Ishikawa (cell line): Measurements from ENCODE around the gene CMSS1.

Experiments
- CEBPB ChIP-seq: IDR thresholded peaks from 2 replicates; pipeline ENCODE4 v1.6.1; 2012
- CREB1 ChIP-seq: IDR thresholded peaks from 2 replicates; pipeline ENCODE4 v1.6.1; 2012; ENCODE audit warnings: low read depth
- EGR1 ChIP-seq: IDR thresholded peaks from 2 replicates; pipeline ENCODE4 v1.6.1; 2012
- EP300 ChIP-seq: IDR thresholded peaks from 2 replicates; pipeline ENCODE4 v1.6.1; 2012; ENCODE audit warnings: borderline replicate concordance
- FOXM1 ChIP-seq: IDR thresholded peaks from 2 replicates; pipeline ENCODE4 v1.6.1; 2012; ENCODE audit warnings: low read depth, borderline replicate concordance
- NFIC ChIP-seq: IDR thresholded peaks from 2 replicates; pipeline ENCODE4 v1.6.1; 2012
- RAD21 ChIP-seq: IDR thresholded peaks from 2 replicates; pipeline ENCODE4 v1.6.1; 2012; ENCODE audit warnings: low read depth
- TAF1 ChIP-seq: IDR thresholded peaks from 2 replicates; pipeline ENCODE4 v1.6.1; 2012; ENCODE audit warnings: low read depth, mild to moderate bottlenecking
- TCF12 ChIP-seq: IDR thresholded peaks from 2 replicates; pipeline ENCODE4 v1.6.1; 2012; ENCODE audit warnings: low read depth
- TEAD4 ChIP-seq: IDR thresholded peaks from 2 replicates; pipeline ENCODE4 v1.6.1; 2012
- YY1 ChIP-seq: IDR thresholded peaks from 2 replicates; pipeline ENCODE4 v1.6.1; 2012; ENCODE audit warnings: low read depth
- ZBTB7A ChIP-seq: IDR thresholded peaks from 2 replicates; pipeline ENCODE4 v1.6.1; 2012; ENCODE audit warnings: low read depth
- TF ChIP-seq, protein P1 (sequence below): IDR thresholded peaks from 2 replicates; pipeline ENCODE4 v1.6.1; 2012; ENCODE audit warnings: low read depth, mild to moderate bottlenecking
- TF ChIP-seq, protein P2 (sequence below): IDR thresholded peaks from 2 replicates; pipeline ENCODE4 v1.6.1; 2012
- TF ChIP-seq, protein P3 (sequence below): IDR thresholded peaks from 2 replicates; pipeline ENCODE4 v1.6.1; 2012

Gene CMSS1

DNA sequence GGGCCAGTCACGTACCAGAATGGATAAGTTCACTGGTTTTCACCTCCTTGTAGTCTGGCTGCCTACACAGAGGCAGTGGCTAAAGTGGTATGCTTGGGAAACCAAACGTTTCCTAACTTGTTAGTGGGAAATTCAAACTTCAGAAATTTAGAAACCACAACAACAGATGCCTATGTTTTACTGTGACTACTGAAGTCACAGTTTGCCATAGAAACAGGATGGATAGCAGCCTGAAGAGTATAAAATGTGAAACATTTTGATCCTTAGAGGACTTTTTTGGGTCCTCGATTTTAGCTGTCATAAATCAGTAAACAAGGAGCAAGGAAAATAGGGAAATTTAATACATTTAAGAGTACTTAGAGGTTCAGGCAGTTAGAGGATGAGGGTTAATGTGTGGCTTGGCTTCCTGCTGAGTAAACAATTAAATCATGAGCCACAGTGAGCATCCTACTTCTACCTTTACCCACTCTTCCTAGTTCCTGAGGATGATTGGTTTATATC, 48.6 kb downstream of the CMSS1 start:
- TF ChIP-seq NFIC = no peak
- TF ChIP-seq, protein P1, sequence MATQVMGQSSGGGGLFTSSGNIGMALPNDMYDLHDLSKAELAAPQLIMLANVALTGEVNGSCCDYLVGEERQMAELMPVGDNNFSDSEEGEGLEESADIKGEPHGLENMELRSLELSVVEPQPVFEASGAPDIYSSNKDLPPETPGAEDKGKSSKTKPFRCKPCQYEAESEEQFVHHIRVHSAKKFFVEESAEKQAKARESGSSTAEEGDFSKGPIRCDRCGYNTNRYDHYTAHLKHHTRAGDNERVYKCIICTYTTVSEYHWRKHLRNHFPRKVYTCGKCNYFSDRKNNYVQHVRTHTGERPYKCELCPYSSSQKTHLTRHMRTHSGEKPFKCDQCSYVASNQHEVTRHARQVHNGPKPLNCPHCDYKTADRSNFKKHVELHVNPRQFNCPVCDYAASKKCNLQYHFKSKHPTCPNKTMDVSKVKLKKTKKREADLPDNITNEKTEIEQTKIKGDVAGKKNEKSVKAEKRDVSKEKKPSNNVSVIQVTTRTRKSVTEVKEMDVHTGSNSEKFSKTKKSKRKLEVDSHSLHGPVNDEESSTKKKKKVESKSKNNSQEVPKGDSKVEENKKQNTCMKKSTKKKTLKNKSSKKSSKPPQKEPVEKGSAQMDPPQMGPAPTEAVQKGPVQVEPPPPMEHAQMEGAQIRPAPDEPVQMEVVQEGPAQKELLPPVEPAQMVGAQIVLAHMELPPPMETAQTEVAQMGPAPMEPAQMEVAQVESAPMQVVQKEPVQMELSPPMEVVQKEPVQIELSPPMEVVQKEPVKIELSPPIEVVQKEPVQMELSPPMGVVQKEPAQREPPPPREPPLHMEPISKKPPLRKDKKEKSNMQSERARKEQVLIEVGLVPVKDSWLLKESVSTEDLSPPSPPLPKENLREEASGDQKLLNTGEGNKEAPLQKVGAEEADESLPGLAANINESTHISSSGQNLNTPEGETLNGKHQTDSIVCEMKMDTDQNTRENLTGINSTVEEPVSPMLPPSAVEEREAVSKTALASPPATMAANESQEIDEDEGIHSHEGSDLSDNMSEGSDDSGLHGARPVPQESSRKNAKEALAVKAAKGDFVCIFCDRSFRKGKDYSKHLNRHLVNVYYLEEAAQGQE = no peak

DNA sequence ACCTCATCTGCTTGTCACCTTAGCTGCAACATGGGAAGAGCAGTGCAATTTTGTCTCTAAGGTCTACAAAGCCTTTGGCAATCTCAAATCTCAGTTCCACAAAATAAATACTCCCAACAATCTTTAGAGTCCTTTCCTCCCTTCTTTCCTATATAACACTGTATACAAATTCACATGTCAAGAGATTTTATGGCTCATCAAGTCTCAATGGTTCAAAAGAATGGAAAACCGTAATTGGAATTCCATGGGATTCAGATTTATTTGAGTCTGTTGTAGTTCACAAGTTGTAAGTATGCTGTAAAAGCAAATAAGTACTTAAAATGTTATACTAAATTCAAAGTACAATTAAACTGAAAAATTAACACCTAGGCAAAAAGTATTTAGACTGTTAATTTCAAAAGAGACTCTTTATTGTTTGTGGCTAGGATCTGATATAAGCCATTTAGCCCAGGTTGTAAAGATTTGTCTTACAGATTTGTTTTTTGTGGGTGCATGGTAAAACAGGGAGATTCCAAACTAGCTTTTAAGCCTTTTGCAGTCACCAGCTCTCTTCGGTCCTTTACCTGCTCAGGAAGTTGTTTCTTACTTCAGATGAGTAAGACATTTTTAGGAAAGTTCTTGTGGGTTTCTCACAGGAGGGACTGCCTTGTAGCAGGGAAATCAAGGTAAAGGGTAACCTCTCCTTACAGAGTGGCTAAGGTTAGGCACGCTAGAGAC, 50.1 kb downstream of the CMSS1 start:
- TF ChIP-seq CREB1 = no peak
- no peak for TF ChIP-seq CEBPB
- no peak for TF ChIP-seq TEAD4
- no peak for TF ChIP-seq EGR1
- no peak for TF ChIP-seq NFIC
- TF ChIP-seq, protein P2, sequence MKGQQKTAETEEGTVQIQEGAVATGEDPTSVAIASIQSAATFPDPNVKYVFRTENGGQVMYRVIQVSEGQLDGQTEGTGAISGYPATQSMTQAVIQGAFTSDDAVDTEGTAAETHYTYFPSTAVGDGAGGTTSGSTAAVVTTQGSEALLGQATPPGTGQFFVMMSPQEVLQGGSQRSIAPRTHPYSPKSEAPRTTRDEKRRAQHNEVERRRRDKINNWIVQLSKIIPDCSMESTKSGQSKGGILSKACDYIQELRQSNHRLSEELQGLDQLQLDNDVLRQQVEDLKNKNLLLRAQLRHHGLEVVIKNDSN = no peak
- no peak for TF ChIP-seq EP300
- TF ChIP-seq, protein P1 = no peak
- TF ChIP-seq RAD21 = no peak
- TF ChIP-seq FOXM1 = no peak
- TF ChIP-seq TCF12 = no peak
- TF ChIP-seq TAF1 = no peak
- TF ChIP-seq, protein P3, sequence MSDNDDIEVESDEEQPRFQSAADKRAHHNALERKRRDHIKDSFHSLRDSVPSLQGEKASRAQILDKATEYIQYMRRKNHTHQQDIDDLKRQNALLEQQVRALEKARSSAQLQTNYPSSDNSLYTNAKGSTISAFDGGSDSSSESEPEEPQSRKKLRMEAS = no peak
- no peak for TF ChIP-seq YY1
- no peak for TF ChIP-seq ZBTB7A

DNA sequence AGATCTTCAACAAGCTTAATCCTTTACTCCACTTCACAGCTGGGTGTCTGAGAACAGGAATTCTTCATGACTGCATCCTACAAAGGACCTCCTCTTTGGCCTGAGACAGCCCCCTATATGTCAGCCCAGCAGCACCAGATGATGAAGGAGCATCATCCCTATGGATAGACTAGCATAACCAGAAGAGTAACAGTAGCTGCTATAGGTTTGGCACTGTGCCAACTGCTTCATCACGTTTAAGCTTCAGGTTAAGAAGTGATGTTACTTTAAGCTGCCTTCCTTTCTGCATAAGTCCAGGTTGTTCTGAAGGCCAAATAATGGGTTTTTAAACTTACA, 50.6 kb downstream of the CMSS1 start:
- TF ChIP-seq TAF1 = no peak
- TF ChIP-seq FOXM1 = no peak
- no peak for TF ChIP-seq ZBTB7A
- peak; percentile 94 for TF ChIP-seq NFIC
- TF ChIP-seq, protein P3 = no peak
- TF ChIP-seq CEBPB = no peak

DNA sequence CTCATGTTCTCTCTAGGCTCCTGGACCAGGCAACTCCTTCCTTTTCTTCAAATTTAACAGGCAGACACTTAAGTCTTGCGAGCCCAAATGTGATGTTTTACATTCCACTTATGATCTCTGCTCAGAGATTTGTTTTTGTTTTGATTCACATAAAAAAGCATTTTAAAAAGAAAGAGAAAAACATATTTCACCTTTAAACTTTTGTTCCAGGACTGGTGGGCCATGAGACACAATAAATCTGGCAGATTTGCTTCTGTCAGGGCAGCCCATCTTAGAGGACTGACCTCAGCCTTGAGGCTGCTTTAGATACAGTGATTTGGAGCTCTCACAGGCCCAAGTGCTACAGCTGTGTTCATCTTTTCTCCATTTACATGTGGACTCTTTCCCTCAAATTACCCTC, 52.0 kb downstream of the CMSS1 start:
- no peak for TF ChIP-seq FOXM1
- TF ChIP-seq ZBTB7A = no peak
- TF ChIP-seq TCF12 = no peak

DNA sequence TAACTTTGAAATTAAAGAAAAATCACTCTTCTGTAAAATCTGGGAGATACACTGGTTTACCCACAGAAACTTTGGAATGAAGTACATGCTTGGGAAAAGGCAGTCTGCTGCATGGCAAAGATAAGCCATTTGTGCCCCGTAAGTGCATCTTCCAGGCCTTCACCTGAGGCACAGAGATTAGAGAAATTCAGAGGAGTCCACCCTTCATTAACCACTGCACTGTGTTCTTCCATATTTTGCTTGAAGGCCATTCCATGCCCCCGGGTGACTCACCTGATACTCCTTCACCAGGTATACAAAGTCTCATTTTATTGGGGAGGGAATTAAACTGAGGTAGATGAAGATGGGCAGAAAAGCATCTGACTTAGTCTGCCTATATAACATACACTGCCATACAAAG, 53.0 kb downstream of the CMSS1 start:
- TF ChIP-seq NFIC (no peak), CREB1 (no peak), EP300 (no peak), TAF1 (no peak), FOXM1 (no peak), YY1 (no peak), RAD21 (no peak), ZBTB7A (no peak), EGR1 (no peak), CEBPB (no peak), TCF12 (no peak), TEAD4 (no peak)
- TF ChIP-seq, protein P3 = no peak
- TF ChIP-seq, protein P2 = no peak
- TF ChIP-seq, protein P1 = no peak
